Neuron (in vitro differentiated cells): ENCODE data around the gene BCR.

Experiments used
- H2AFZ ChIP-seq: one replicate; pipeline ENCODE4 v1.6.1; 2013; ENCODE audit warnings: low read depth, mild to moderate bottlenecking, inconsistent platforms, low read length, moderate library complexity
- H3K27me3 ChIP-seq: one replicate; pipeline ENCODE4 v1.6.1; 2013; ENCODE audit warnings: low read length; ENCODE audit not compliant: insufficient read depth
- H3K36me3 ChIP-seq: one replicate; pipeline ENCODE4 v1.6.1; 2013; ENCODE audit warnings: low read length; ENCODE audit not compliant: insufficient read depth
- H3K4me1 ChIP-seq: one replicate; pipeline ENCODE4 v1.6.1; 2013; ENCODE audit warnings: low read length; ENCODE audit not compliant: insufficient read depth
- H3K4me3 ChIP-seq: 2 replicates; pipeline ENCODE4 v1.5.1; 2013; ENCODE audit warnings: mild to moderate bottlenecking, low read length, moderate library complexity
- H3K9me3 ChIP-seq: one replicate; pipeline ENCODE4 v1.6.1; 2013; ENCODE audit warnings: low read length

BCR gene

DNA sequence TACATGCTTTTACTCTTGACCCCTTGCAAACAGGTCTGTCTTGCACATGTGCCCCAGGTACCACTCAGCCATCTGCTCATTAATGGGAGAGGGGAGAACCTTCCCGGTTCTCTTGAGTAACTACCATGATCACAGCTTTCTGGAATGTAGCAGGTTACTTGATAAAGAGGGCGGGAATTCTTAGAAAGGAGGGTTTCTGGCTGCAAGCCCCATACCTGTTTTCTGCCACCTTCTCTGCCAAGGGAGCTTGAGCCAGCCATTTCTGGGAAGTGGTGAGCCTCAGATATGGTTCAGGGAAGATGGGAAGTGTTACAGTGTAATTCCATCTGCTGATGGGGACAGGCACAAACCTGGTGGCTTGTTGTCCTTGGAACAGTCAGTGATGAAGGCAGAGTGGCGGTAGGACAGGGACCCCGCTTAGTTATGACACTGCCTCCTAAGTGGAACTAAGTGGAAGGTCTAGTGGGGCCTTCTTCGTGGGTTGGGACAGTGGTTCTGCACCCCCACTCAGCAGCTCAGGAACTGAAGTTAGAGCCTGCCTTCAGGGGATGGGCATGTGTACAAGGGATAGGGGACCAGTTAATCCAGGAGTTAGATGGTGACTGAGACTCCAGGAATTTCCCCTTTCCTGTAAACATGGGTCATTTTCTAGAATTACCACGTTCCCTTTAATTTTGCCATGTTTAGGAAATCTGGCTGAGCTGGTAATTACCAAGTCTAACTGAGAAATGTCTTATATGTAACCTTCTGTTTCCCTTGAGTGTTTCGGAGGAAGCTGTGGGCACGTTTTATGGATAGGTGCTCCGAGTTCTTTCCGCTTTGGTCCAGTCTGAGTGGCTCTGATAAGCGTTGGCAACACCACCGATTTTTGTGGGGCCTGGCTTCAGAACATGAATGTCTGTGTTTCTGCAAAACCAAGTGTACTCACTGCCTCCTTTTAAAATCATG lies 35.3 kb downstream of the BCR start:
- peaks cover 5% of the 10 kb centered on the region for H3K9me3 ChIP-seq
- H3K4me1 ChIP-seq: peaks cover 18% of the 10 kb centered on the region
- H2AFZ ChIP-seq: no peak overlapping the region
- H3K36me3 ChIP-seq: peaks cover 5% of the 10 kb centered on the region
- no peaks in the 10 kb centered on the region for H3K27me3 ChIP-seq
- H3K4me3 ChIP-seq: no peak overlapping the region

DNA sequence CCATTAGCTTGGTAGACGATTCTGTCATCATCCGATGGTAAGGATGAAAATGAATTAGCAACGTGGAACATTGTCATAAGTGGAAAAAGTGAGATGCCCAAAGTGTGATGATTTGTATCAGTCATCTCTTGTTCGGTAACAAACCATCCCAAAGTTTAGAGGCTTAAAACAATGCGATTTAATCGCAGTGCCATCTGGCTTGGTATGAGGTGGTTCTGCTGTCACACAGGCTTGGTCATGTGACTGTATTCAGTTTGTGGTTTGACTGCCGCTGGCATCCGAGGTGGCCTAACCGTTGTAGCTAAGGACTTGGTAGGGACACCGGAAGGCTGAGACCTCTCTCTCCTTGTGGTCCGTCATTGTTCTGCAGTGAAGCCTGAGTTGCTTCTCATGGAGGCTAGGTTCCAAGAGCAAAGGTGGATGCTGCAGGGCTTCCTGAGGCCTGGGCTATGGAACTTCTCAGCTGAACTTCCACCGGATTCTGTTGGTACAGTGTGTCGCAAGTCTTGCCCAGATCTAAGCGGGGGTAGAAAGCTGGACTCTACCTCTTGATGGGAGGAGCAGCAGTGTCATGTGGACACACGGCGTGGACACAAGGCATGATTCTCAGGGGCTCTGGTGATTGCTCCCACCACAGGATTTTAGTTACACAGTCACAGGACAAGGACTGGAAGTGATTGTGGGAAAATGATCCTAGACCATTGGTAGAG lies 36.3 kb downstream of the BCR start:
- H2AFZ ChIP-seq: no peak overlapping the region
- no peaks in the 10 kb centered on the region for H3K27me3 ChIP-seq
- peaks cover 5% of the 10 kb centered on the region for H3K36me3 ChIP-seq
- peaks cover 18% of the 10 kb centered on the region for H3K4me1 ChIP-seq
- peaks cover 5% of the 10 kb centered on the region for H3K9me3 ChIP-seq
- no peak overlapping the region for H3K4me3 ChIP-seq

DNA sequence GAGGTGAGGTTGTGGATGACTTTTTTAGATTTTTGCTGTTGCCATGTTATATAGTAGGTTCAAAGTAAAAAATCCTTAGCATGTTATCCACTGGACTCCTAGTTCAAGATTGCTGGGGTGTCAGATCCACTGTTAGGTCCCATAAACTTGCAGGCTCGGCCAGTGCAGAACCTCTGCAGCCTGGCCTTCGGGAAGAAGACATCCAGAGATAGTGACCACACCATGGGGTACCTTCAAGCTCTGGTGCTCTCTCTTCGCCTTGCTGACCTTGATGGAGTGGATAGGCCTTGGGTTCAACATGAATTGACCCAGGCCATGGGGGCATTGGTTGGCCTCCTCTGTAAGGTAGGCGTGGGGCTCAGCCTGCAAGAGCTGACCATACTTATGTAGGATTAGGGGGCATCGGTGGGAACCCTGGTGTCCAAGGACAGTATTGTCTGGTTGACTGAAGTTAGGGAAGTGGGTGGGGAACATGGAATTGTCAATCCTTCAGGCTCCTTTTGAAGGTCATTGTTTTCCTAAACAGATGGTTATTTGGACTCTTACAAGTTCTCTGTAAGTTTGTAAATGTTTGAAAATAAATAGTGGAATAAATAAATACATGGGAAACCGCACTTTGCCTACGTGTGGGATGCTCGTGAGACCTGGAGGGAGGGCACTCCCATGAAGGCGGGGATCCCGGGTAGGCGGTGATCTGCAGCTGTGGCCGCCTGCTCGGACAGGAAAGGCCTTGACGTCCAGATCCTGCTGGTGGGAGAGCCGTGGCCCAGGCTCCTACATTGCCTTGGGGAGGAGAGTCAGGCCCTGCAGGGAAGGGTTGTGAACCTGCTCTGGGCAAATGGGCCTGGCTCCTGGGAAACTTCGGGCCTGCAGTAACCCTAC lies 37.1 kb downstream of the BCR start:
- Histone ChIP-seq H3K4me1 (peaks cover 18% of the 10 kb centered on the region), H3K36me3 (no peaks in the 10 kb centered on the region), H3K9me3 (peaks cover 5% of the 10 kb centered on the region)

DNA sequence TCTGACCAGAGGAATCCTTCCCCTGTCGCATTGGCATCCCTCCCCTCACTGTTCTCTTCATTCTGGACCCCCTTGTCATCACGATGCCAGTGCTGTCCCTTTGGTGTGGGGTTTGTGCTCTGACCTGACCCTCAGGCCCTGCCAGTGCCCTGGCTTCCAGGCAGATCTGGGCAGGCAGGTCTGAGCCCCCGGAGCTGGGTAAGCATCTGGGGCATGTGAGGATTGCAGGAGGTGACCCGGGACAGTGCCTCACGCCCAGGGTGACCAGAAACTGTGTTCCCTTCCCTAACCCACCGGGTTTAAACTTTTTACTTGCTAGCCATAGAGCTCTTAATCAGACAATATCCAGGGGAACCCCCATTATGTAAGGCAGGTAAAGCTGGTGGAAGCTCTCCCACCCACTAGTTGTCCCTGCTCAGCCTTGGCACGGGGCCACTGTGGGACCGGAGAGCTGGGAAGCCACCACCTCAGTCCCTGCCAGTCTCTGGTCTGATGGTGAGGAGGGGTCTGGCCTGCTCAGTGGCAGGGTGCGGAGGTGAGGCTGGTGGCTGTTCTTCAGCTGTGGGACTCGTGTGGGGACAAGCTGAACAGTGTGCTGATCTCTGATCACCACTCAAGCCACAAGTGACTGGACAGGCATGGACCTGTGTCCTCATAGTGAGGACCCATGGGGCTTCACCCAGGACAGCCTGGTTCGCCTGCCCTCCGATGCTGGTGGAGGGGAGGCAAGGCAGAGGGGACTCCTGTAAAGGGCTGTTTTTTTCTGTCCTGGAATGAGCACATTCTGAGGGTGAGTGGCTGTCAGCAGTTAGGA lies 38.0 kb downstream of the BCR start:
- Histone ChIP-seq H3K27me3 (no peaks in the 10 kb centered on the region), H2AFZ (no peak overlapping the region), H3K9me3 (peaks cover 5% of the 10 kb centered on the region), H3K36me3 (no peaks in the 10 kb centered on the region), H3K4me1 (peaks cover 20% of the 10 kb centered on the region), H3K4me3 (no peak overlapping the region)

More for the DNA sequence above, 37.1 kb downstream of the BCR start:
- no peaks in the 10 kb centered on the region for H3K27me3 ChIP-seq
- H2AFZ ChIP-seq: no peak overlapping the region
- no peak overlapping the region for H3K4me3 ChIP-seq

DNA sequence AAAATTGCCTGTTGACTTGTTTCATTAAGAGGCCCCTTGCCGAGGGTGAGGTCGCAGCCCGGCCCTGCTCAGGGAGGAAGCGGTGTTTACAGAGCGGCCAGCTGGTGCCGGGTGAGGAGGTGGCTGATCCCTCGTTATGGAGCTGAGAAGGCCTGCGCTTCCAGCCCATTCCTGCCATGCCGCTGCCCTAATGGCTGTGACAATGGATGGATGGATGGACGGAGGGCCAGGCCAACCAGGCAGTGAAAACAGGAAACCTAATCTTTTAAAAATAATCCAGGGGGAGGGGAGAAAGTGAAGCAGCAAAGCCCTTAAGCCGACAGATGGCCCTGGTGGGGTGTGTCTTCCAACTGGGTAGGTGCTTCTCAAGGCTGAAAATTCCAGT lies 38.5 kb downstream of the BCR start:
- H3K36me3 ChIP-seq: no peaks in the 10 kb centered on the region
- no peaks in the 10 kb centered on the region for H3K27me3 ChIP-seq
- H3K9me3 ChIP-seq: peaks cover 5% of the 10 kb centered on the region
- H3K4me3 ChIP-seq: no peak overlapping the region
- peaks cover 20% of the 10 kb centered on the region for H3K4me1 ChIP-seq
- H2AFZ ChIP-seq: no peak overlapping the region

DNA sequence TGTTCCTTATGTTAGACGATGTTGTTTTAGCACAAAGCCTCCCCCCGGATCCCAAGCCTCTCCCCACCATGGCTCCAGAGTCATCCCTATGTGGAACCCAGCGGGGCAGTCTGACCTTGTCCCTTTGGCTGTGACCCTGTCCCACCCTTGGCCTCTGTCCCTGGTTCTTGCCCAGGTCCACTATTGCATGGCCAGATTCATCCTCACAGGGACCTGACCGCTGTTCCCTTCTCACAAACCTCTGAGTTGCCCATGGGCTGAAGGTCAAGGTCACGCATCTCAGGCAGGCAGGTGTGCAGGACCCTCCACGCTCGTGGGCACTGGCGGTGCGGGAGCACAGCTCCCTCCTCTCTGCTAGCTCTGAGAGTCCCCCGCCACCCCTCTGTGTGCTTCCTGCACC lies 39.0 kb downstream of the BCR start:
- H3K27me3 ChIP-seq: no peaks in the 10 kb centered on the region
- peaks cover 5% of the 10 kb centered on the region for H3K9me3 ChIP-seq
- H3K4me1 ChIP-seq: peaks cover 20% of the 10 kb centered on the region
- no peaks in the 10 kb centered on the region for H3K36me3 ChIP-seq
- H2AFZ ChIP-seq: no peak overlapping the region
- H3K4me3 ChIP-seq: no peak overlapping the region

DNA sequence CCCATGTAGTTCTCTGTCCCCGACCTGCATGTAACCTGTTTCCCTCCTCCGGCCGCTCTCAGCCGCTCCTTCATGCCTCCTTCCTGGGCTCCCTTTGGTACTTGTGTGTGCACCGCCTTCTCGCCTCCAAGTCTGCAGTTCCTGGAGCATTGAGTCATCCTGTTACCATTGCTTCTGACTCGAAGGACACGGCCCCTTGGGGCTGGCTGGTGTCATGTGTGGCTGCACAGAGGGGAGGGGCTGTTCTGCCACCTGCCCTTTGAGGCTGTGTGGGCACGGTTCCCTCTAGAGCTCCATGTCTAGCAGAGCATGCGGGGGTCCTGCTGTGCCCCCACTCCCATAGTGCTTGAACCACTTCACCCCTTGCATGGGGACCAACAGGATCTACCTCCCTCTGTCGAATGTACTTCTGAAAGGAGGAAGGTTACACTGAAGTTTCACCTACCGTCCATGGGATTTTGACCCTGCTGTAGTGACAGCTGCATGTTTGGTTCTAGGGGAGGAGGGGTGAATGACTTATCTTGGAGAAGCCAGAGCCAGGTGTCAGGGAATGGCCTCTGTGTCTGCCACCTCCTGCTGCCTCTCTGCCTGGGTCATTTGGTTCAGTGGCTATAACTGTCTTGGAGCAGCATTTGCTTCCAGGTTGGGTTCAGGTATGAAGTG lies 39.6 kb downstream of the BCR start:
- Histone ChIP-seq H3K4me3 (no peak overlapping the region), H3K36me3 (no peaks in the 10 kb centered on the region), H3K27me3 (no peaks in the 10 kb centered on the region), H3K9me3 (peaks cover 3% of the 10 kb centered on the region), H2AFZ (no peak overlapping the region), H3K4me1 (peaks cover 20% of the 10 kb centered on the region)

DNA sequence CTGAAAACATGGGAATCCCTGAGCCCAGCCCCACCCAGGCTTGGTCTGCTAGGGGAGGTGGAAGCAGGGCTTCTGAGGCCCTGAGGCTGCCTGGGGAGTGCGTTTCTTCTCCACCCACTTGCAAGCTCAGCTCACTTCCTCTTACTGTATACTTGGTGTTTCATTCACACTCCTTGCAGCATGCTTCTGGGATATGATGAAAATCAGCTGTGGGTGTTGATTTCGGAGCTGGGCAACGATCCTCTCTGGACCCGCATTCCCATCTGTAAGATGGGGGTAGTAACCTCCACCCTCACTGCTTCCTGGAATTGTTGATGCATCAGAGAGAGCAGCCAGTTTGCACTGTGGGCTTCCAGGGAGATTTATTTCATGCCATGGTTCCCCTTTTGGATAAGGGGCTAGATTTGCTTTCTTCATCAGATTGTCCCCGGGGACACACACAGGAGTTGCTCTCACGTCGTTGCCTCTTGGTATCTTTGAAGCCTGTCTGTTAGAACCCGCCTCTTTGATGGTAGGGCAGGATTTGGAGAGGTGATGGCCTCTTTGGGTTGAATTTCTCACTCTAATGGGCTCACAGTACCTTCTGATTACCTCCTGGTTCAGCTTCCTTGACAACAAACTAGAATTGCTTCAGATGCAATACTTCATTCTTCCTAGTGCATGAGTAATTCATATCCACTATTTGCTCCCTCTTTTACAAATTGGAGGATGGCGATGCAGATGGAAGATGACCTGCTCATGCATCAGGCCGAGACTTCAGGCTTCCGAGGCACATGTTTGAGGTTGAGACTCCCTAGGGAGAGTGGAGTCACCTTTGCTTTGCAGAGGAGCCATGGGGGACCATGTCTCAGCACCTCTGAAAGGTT lies 40.4 kb downstream of the BCR start:
- Histone ChIP-seq H3K36me3 (no peaks in the 10 kb centered on the region), H3K27me3 (no peaks in the 10 kb centered on the region), H3K4me1 (peaks cover 24% of the 10 kb centered on the region), H3K9me3 (peaks cover 3% of the 10 kb centered on the region), H2AFZ (no peak overlapping the region), H3K4me3 (no peak overlapping the region)

DNA sequence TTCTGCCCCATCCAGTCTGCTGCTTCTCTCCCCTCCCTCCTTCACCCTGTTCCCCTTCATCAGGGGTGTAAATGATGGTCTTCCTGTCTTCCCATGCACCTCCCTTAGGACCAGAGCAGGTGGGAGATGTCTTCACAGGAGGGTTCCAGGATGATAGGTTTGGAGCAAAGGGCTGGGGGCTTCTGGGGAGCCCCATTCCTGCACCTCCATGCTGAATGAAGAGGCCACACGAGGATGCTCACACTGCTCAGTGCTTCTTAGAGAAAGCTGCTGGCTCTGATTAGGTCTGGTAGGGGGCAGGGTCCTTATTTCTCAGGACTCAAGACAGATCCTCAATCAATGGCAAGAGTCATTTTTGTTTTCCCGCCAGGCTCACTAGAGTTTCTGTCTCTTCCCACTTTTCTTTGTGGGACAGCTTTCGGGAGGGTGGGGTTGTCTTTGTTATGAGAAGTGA lies 41.1 kb downstream of the BCR start:
- H3K27me3 ChIP-seq: no peaks in the 10 kb centered on the region
- no peaks in the 10 kb centered on the region for H3K36me3 ChIP-seq
- H2AFZ ChIP-seq: no peak overlapping the region
- peaks cover 24% of the 10 kb centered on the region for H3K4me1 ChIP-seq
- peaks cover 3% of the 10 kb centered on the region for H3K9me3 ChIP-seq
- H3K4me3 ChIP-seq: no peak overlapping the region

DNA sequence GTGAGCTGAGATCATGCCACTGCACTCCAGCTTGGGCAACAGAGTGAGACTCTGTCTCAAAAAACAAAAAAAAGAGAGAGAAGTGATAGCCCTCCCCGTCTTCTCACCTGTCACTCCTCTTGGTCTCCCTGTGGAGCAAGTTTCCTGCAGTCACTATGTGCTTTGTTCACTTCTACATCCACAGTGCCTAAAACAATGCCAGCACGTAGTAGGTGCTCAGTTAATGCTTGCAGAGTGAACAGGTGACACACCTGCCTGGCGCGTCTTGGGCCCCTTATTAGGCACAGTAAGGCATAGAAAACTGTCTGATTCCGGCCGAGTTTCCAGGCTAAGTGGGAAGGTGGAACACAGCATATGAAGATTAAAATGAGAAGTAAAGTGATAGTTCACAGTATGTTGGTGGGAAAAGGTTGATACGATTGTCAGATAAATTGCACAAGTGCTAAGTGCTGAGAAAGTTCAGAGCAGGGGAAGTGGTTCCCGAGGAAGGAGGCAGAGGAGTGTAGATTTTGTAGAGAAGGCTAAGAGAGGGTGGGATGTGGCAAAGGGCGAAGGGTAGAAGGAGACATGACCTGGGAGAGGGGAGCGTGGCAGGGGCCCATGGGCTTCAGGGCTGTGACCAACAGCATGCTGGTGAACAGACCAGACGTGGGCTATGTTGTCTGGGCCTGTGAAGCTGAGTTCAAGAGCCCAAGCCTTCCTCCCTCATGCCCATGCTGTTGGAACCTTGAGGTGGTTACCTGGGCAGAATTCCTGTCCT lies 41.9 kb downstream of the BCR start:
- H3K9me3 ChIP-seq: no peaks in the 10 kb centered on the region
- no peaks in the 10 kb centered on the region for H3K27me3 ChIP-seq
- H2AFZ ChIP-seq: no peak overlapping the region
- H3K4me1 ChIP-seq: peaks cover 24% of the 10 kb centered on the region
- no peaks in the 10 kb centered on the region for H3K36me3 ChIP-seq
- no peak overlapping the region for H3K4me3 ChIP-seq
